Medulla oblongata (tissue), 1 donor: Measurements from ENCODE around the gene MLLT11.
"Not testable (repeated sequence)": the region's sequence is repeated elsewhere in the genome, so short reads cannot be mapped to it uniquely, and the experiment has no call there.

Experiments
- DNase-seq: peaks from one replicate; pipeline ENCODE4 v3.0.0-alpha.2; 2015; ENCODE audit errors: extremely low spot score

The MLLT11 gene

GRCh38 chr1:151056149-151056548 is 4.0 kb upstream of the MLLT11 start:
- no peak for DNase-seq

GRCh38 chr1:151058692-151059091 is 1.5 kb upstream of the MLLT11 start:
- peak; percentile 47 for DNase-seq

GRCh38 chr1:151059109-151060006 is 839 bp upstream of the MLLT11 start, which contains the start of gene CDC42SE1:
TSS of gene CDC42SE1 (minus strand) at chr1:151059622. CDS start at chr1:151055730, 3,892 bp downstream.
- peak; percentile 83 for DNase-seq

- peak; percentile 43 for DNase-seq
These were observed 642 bp downstream of the MLLT11 start for GRCh38 chr1:151060657-151061421.

GRCh38 chr1:151061704-151062103 is 1.5 kb downstream of the MLLT11 start:
- DNase-seq = no peak

GRCh38 chr1:151062741-151063371 is 2.7 kb downstream of the MLLT11 start:
- no peak for DNase-seq

GRCh38 chr1:151065089-151065645 is 5.0 kb downstream of the MLLT11 start:
- DNase-seq = peak; percentile 2

GRCh38 chr1:151067185-151067584 is 7.0 kb downstream of the MLLT11 start:
- peak; percentile 2 for DNase-seq

GRCh38 chr1:151069103-151069486 is 8.9 kb downstream of the MLLT11 start:
- peak; percentile 2 for DNase-seq

- peak; percentile 95 for DNase-seq
These were observed 10.5 kb downstream of the MLLT11 start, which contains the start of gene GABPB2 for GRCh38 chr1:151070474-151071276. TSS of gene GABPB2 (plus strand) at chr1:151070761. CDS start at chr1:151088190, 17,429 bp downstream.

- DNase-seq = peak; percentile 2
These were observed 12.0 kb downstream of the MLLT11 start for GRCh38 chr1:151072224-151072623.

- no peak for DNase-seq
These were observed 25.9 kb downstream of the MLLT11 start for GRCh38 chr1:151085953-151086559.

GRCh38 chr1:151097426-151097825 is 37.2 kb downstream of the MLLT11 start:
- not testable (repeated sequence) for DNase-seq

GRCh38 chr1:151098126-151098525 is 37.9 kb downstream of the MLLT11 start:
- no peak for DNase-seq

- DNase-seq = no peak
These were observed 44.4 kb downstream of the MLLT11 start for GRCh38 chr1:151104630-151105029.

GRCh38 chr1:151106894-151107293 is 46.7 kb downstream of the MLLT11 start:
- DNase-seq = no peak

- DNase-seq = no peak
These were observed 48.1 kb downstream of the MLLT11 start for GRCh38 chr1:151108331-151108730.

- no peak for DNase-seq
These were observed 53.7 kb downstream of the MLLT11 start for GRCh38 chr1:151113877-151114276.
